Anterior cingulate cortex (tissue), 58 donors: ENCODE results near the gene FARS2.

Source experiments
- DNase-seq, 58 donors: peaks; one replicate each; lab custom pipeline; 2025; lab: John Stamatoyannopoulos, UW

Gene FARS2

GRCh38 chr6:5599127-5599526 is 337.8 kb downstream of the FARS2 start:
- DNase-seq = no peak

GRCh38 chr6:5605937-5606336 is 344.6 kb downstream of the FARS2 start:
- DNase-seq = no peak

- peak in 5 of 58 donors; percentile 5 to 22 (median 11) for DNase-seq
These were observed 345.2 kb downstream of the FARS2 start for GRCh38 chr6:5606546-5606945.

- no peak for DNase-seq
These were observed 349.3 kb downstream of the FARS2 start for GRCh38 chr6:5610640-5611039.

GRCh38 chr6:5617179-5617578 is 355.9 kb downstream of the FARS2 start:
- DNase-seq = no peak

- no peak for DNase-seq
These were observed 357.9 kb downstream of the FARS2 start for GRCh38 chr6:5619249-5619648.

- DNase-seq = no peak
These were observed 361.1 kb downstream of the FARS2 start for GRCh38 chr6:5622276-5623005.

- no peak for DNase-seq
These were observed 362.5 kb downstream of the FARS2 start for GRCh38 chr6:5623769-5624168.

GRCh38 chr6:5624256-5624655 is 362.9 kb downstream of the FARS2 start:
- DNase-seq = no peak

GRCh38 chr6:5626727-5627426 is 365.6 kb downstream of the FARS2 start:
- no peak for DNase-seq

GRCh38 chr6:5630636-5631035 is 369.3 kb downstream of the FARS2 start:
- no peak for DNase-seq

GRCh38 chr6:5632348-5632935 is 371.1 kb downstream of the FARS2 start:
- DNase-seq = no peak

GRCh38 chr6:5634525-5634924 is 373.2 kb downstream of the FARS2 start:
- no peak for DNase-seq

GRCh38 chr6:5636210-5637030 is 375.1 kb downstream of the FARS2 start:
- no peak for DNase-seq

GRCh38 chr6:5637714-5638113 is 376.4 kb downstream of the FARS2 start:
- no peak for DNase-seq

GRCh38 chr6:5638666-5639065 is 377.4 kb downstream of the FARS2 start:
- DNase-seq = peak in 36 of 58 donors; percentile 2 to 77 (median 38)

- DNase-seq = no peak
These were observed 377.9 kb downstream of the FARS2 start for GRCh38 chr6:5639193-5639592.

- no peak for DNase-seq
These were observed 379.3 kb downstream of the FARS2 start for GRCh38 chr6:5640614-5641013.

- DNase-seq = no peak
These were observed 383.3 kb downstream of the FARS2 start for GRCh38 chr6:5644523-5645185.
